Left lung (tissue), 10 donors: ENCODE results near the gene CPXM2. TPM values are rescaled to one million over a fixed set of nuclear protein-coding genes. Genes with fewer than 3 reads are reported as not detected.
"Not testable (repeated sequence)": the region's sequence is repeated elsewhere in the genome, so short reads cannot be mapped to it uniquely, and the experiment has no call there.

ENCODE experiments used
- ATAC-seq: fragments of 200-7000 bp; cut with Tn5 transposase; one replicate; pipeline ENCODE4 v1.9.1; 2020; ENCODE audit warnings: moderate library complexity
- DNase-seq, 4 donors: peaks; one replicate each; pipeline ENCODE4 v3.0.0-alpha.2; 2013 to 2020
- H3K27ac ChIP-seq, 2 donors: fragments of 200-600 bp; sonication (generic) in 1 of 2; one replicate each; pipeline versions ENCODE4 v1.5.0 to v1.8.0; 2020 to 2021
- H3K27me3 ChIP-seq, 2 donors: fragments of 200-600 bp; sonication (generic) in 1 of 2; one replicate each; pipeline versions ENCODE4 v1.5.0 to v1.8.0; 2020 to 2021
- H3K36me3 ChIP-seq, 2 donors: fragments of 200-600 bp; sonication (generic) in 1 of 2; one replicate each; pipeline versions ENCODE4 v1.5.0 to v1.8.0; 2020 to 2021
- H3K4me1 ChIP-seq, 2 donors: fragments of 200-600 bp; one replicate each; pipeline ENCODE4 v1.8.0; 2021
- H3K4me3 ChIP-seq, 2 donors: fragments of 200-600 bp; sonication (generic) in 1 of 2; one replicate each; pipeline versions ENCODE4 v1.5.0 to v1.8.0; 2020 to 2021; ENCODE audit warnings: mild to moderate bottlenecking in 1 of 2
- H3K9me3 ChIP-seq, 2 donors: fragments of 200-600 bp; sonication (generic) in 1 of 2; one replicate each; pipeline versions ENCODE4 v1.5.0 to v1.8.0; 2020 to 2021
- intact Hi-C, 2 donors: fragments of 100-400 bp; cut with DNase I; formaldehyde crosslinking; loops; one replicate each; pipeline versions ENCODE4 v1.11.2 to v1.14.2; 2022
- polyA plus RNA-seq, 6 donors: library from polyadenylated mRNA; unstranded; fragments of 120-200 nt; gene quantifications; one replicate each; pipeline ENCODE4 v1.2.1, GENCODE V29; 2013; ENCODE audit not compliant: insufficient read length in 6 of 6
- total RNA-seq, 2 donors: library from RNA; stranded (reverse); fragmentation: NEBNext Ultra II Directional; extraction: Animal tissue kit (Norgen Biotek cat#: 25700); gene quantifications; one replicate each; pipeline ENCODE4 v1.2.1, GENCODE V29; 2021
- TF ChIP-seq, protein P1 (sequence below), 2 donors: fragments of 200-600 bp; sonication (generic) in 1 of 2; IDR thresholded peaks; one replicate each; pipeline versions ENCODE4 v1.5.0 to v1.8.0; 2021; ENCODE audit warnings: antibody characterized with exemption in 2 of 2
- donor health status: DM: no; HTN: yes; CAD: no.
- donor health status: DM: no; HTN: no; CAD: no.

Gene CPXM2
- total and polyA plus RNA-seq, 8 donors: 1.5 to 6.5 (median 2.6) TPM

- Histone ChIP-seq H3K4me3 (no peak overlapping the region), H3K4me1 (no peaks in the 10 kb centered on the region), H3K27me3 (peaks cover 0 to 10% of the 10 kb centered on the region in 2 donors), H3K27ac (no peak overlapping the region), H3K9me3 (no peaks in the 10 kb centered on the region), H3K36me3 (no peaks in the 10 kb centered on the region)
- intact Hi-C loops: no loop called here
- ATAC-seq: no peak
- DNase-seq: no peak
- TF ChIP-seq, protein P1, sequence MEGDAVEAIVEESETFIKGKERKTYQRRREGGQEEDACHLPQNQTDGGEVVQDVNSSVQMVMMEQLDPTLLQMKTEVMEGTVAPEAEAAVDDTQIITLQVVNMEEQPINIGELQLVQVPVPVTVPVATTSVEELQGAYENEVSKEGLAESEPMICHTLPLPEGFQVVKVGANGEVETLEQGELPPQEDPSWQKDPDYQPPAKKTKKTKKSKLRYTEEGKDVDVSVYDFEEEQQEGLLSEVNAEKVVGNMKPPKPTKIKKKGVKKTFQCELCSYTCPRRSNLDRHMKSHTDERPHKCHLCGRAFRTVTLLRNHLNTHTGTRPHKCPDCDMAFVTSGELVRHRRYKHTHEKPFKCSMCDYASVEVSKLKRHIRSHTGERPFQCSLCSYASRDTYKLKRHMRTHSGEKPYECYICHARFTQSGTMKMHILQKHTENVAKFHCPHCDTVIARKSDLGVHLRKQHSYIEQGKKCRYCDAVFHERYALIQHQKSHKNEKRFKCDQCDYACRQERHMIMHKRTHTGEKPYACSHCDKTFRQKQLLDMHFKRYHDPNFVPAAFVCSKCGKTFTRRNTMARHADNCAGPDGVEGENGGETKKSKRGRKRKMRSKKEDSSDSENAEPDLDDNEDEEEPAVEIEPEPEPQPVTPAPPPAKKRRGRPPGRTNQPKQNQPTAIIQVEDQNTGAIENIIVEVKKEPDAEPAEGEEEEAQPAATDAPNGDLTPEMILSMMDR (IDR thresholded peaks at IDR 0.05): no peak
Observed at GRCh38 chr10:123744224-123744536, 147.4 kb downstream of the CPXM2 start.

- intact Hi-C loops: no loop called here
- Histone ChIP-seq H3K9me3 (no peaks in the 10 kb centered on the region), H3K4me3 (no peak overlapping the region), H3K27me3 (peaks cover 0 to 10% of the 10 kb centered on the region in 2 donors), H3K27ac (no peak overlapping the region), H3K36me3 (no peaks in the 10 kb centered on the region), H3K4me1 (no peaks in the 10 kb centered on the region)
- TF ChIP-seq, protein P1 (IDR thresholded peaks at IDR 0.05): no peak
- DNase-seq: no peak
- no peak for ATAC-seq
Observed at GRCh38 chr10:123743441-123744223, 148.0 kb downstream of the CPXM2 start.

DNA sequence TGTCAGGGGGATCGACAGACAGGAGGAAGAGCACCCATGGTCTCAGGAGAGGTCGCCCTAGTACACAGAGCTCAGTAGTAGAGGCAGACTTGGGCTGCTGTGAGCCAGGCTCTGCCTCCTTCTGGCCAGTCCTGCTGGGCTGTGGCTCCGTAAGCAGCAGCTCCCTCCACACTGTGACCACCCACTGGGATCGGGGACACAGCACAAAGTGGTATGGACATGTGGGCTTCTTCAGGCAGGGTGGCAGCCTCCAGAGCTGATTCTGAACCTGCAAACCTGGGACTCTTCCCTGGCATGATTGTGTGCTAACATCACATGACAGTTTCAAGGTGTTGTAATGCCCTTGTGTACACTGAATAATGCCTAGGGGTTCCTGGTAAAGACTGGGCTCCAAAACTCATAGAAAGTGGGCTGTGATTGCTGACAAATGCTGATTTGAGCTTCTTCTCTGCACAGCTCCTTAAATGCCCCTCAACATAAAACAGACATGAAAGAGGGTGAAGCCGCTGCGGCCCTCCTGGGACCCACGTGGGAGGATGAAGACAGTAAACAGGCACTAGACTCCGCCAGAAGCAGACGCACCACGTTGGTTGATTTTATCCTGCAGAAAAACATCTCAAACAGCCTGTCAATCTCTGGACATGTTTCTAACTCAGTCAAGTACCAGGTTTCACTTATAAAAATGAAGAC lies 148.7 kb downstream of the CPXM2 start:
- TF ChIP-seq, protein P1 (IDR thresholded peaks at IDR 0.05): no peak
- no peaks in the 10 kb centered on the region for H3K9me3 ChIP-seq
- no peak for ATAC-seq
- H3K27me3 ChIP-seq: peaks cover 0 to 10% of the 10 kb centered on the region in 2 donors
- H3K27ac ChIP-seq: no peak overlapping the region
- no peaks in the 10 kb centered on the region for H3K36me3 ChIP-seq
- no peaks in the 10 kb centered on the region for H3K4me1 ChIP-seq
- no peak overlapping the region for H3K4me3 ChIP-seq
- no peak for DNase-seq
- intact Hi-C loops: no loop called here

GRCh38 chr10:123741711-123742110 lies 149.9 kb downstream of the CPXM2 start:
- Histone ChIP-seq H3K27ac (no peak overlapping the region), H3K4me1 (no peaks in the 10 kb centered on the region), H3K36me3 (no peaks in the 10 kb centered on the region), H3K4me3 (no peak overlapping the region), H3K27me3 (peaks cover 0 to 10% of the 10 kb centered on the region in 2 donors), H3K9me3 (peaks cover 0 to 8% of the 10 kb centered on the region in 2 donors)
- ATAC-seq: no peak
- DNase-seq: no peak
- TF ChIP-seq, protein P1 (IDR thresholded peaks at IDR 0.05): no peak
- intact Hi-C loops: no loop called here

DNA sequence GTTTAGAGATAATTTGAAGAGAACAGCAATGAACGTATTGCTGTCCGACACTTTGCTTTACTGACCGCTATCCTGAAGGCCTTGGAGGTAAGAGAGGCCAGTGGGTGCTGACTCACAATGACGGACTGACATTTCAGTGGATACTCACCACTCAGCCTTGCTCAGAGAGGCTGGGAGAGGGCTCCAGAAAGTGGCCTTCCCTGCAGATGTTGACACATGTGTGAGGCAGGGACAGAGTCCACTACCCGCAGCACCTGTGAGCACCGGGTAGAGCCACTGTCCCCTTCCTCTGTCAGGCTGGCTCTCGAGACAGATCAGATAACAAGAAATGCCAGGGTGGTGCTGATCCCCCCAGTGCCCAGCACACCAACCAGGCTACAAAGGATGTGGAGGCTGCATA lies 150.5 kb downstream of the CPXM2 start:
- ATAC-seq (no peak), DNase-seq (no peak)
- H3K27ac ChIP-seq: no peak overlapping the region
- TF ChIP-seq, protein P1 (IDR thresholded peaks at IDR 0.05): no peak
- no peak overlapping the region for H3K4me3 ChIP-seq
- intact Hi-C loops: no loop called here
- H3K4me1 ChIP-seq: no peaks in the 10 kb centered on the region
- peaks cover 0 to 10% of the 10 kb centered on the region in 2 donors for H3K27me3 ChIP-seq
- no peaks in the 10 kb centered on the region for H3K36me3 ChIP-seq
- peaks cover 0 to 10% of the 10 kb centered on the region in 2 donors for H3K9me3 ChIP-seq

DNA sequence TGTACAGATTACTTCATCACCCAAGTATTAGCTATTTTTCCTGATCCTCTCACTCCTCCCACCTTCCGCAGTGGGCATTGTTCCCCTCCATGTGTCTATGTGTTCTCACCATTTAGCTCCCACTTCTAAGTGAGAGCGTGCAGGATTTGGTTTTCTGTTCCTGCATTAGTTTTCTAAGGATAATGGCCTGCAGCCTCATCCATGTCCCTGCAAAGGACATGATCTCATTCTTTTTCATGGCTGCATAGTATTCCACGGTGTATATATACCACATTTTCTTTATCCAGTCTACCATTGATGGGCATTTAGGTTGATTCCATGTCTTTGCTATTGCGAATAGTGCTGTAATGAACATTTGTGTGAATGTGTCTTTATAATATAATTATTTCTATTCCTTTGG lies 154.7 kb downstream of the CPXM2 start:
- peaks cover 0 to 10% of the 10 kb centered on the region in 2 donors for H3K9me3 ChIP-seq
- H3K36me3 ChIP-seq, DNase-seq, H3K27me3 ChIP-seq, ATAC-seq, H3K27ac ChIP-seq, intact Hi-C loops, H3K4me1 ChIP-seq, H3K4me3 ChIP-seq: not testable (repeated sequence)
